Uterus (tissue), 2 donors: ENCODE results near the gene ERI2.
"Not testable (repeated sequence)": the region's sequence is repeated elsewhere in the genome, so short reads cannot be mapped to it uniquely, and the experiment has no call there.

ENCODE experiments used
- POLR2A ChIP-seq, 2 donors: fragments of 450-650 bp; IDR thresholded peaks; one replicate each; pipeline ENCODE4 v1.6.1; 2016; ENCODE audit warnings: antibody characterized with exemption in 2 of 2, mild to moderate bottlenecking in 1 of 2, moderate library complexity in 1 of 2
- TF ChIP-seq, protein P1 (sequence below), 4 experiments: fragments of 200-600 bp in 2 of 4; fragments of 450-650 bp in 2 of 4; sonication (generic) in 2 of 4; IDR thresholded peaks; one replicate each; pipeline ENCODE4 v1.5.1; 2016 to 2019; ENCODE audit warnings: antibody characterized with exemption in 4 of 4, mild to moderate bottlenecking in 2 of 4, moderate library complexity in 1 of 4

DNA sequence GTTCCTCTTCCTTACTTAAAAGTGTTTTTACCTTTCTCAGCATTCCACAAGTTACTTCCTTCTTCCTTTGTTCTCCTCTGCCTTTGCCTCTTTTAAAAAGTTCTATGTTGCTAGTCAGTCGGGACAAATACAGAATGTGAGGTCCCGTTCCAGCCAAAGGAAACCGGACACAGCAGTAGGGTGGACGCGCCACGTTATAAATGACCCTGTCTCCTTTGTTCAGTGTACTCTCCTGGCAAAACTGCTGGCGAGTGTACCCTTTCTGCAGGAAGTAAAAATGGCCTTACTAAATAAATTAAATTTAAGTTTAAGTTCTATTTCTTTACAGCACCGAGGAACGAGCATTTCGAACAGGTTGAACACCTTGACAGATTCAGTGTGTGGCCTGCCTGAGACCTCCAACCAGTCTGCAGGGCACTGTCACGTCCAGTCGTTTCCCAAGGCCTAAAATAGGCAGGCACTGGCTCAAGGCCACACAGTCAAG lies 546 bp downstream of the ERI2 start:
- TF ChIP-seq, protein P1, sequence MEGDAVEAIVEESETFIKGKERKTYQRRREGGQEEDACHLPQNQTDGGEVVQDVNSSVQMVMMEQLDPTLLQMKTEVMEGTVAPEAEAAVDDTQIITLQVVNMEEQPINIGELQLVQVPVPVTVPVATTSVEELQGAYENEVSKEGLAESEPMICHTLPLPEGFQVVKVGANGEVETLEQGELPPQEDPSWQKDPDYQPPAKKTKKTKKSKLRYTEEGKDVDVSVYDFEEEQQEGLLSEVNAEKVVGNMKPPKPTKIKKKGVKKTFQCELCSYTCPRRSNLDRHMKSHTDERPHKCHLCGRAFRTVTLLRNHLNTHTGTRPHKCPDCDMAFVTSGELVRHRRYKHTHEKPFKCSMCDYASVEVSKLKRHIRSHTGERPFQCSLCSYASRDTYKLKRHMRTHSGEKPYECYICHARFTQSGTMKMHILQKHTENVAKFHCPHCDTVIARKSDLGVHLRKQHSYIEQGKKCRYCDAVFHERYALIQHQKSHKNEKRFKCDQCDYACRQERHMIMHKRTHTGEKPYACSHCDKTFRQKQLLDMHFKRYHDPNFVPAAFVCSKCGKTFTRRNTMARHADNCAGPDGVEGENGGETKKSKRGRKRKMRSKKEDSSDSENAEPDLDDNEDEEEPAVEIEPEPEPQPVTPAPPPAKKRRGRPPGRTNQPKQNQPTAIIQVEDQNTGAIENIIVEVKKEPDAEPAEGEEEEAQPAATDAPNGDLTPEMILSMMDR (IDR thresholded peaks at IDR 0.05) = not testable (repeated sequence)
- TF ChIP-seq POLR2A (IDR thresholded peaks at IDR 0.05) = not testable (repeated sequence)
